NCI-H460 (cell line): Measurements from ENCODE around the gene IRF2BPL. TPM values are rescaled to one million over a fixed set of nuclear protein-coding genes. Genes with fewer than 3 reads are reported as not detected.
A peak's percentile ranks its signal among the peaks of the same experiment; 100 is the strongest.
"Not testable (repeated sequence)": the region's sequence is repeated elsewhere in the genome, so short reads cannot be mapped to it uniquely, and the experiment has no call there.

ENCODE experiments used
- DNase-seq: peaks from one replicate; pipeline ENCODE4 v3.0.0-alpha.2; 2016; ENCODE audit warnings: low read depth; ENCODE audit errors: extremely low read depth
- total RNA-seq: library from RNA; depleted of rRNA; stranded (reverse); fragments of >200 nt; shearing (Covaris generic); gene quantifications from 2 replicates; pipeline ENCODE4 v1.2.3, GENCODE V29; 2014

The IRF2BPL gene
- total RNA-seq, 1 experiment from 2014 or later, result 31.5 TPM

DNA sequence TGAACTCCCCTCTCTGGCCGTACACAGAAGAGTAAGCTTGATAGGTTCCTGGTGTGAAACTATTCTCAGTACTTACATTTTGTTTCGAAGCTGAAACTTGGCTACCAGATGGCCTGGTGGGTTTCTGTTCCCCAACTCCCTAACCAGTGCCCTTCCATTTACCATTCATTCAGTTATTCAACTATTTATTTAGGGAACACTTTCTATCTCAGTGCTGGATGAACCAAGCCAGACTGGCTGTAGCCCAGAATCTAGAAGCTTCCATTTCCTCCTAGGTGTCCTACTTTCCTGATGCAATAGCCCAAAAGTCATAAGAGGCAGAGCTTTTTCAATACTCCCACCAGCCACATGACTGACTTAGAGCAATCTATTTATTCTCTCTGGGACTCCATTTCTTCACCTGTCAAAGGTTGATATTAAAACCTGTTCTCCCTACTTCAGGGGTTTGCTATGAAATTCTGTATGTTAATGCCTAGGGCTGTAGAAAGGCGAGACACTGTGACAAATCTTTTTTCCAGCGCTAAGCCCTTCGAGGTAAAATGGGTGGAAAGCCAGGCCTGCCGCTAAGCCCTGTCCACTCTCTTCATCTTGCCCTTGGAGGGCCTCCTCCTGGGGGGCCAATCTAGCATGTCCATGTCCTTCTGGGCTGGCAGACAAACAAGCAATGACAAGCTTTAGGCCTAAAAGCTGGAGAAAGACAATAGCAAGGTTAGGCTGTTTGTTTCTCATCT lies 8.1 kb upstream of the IRF2BPL start:
- no peak for DNase-seq

DNA sequence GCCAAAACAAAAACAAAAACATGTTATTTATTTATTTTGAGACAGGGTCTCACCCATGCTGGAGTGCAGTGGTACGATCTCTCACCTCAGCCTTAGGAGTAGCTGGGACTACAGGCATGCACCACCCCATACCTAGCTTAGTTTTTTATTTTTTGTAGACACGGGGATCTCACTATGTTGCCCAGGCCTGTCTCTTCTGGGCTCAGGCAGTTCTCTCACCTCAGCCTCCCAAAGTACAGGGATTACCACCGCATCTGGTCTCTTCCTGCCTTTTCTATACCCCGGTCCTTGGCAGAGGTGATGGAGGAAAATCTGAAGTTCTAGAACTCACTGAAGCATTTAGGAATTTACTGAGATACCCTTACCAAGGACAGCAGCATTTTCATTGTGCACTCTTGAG lies 6.8 kb upstream of the IRF2BPL start:
- DNase-seq, result no peak

DNA sequence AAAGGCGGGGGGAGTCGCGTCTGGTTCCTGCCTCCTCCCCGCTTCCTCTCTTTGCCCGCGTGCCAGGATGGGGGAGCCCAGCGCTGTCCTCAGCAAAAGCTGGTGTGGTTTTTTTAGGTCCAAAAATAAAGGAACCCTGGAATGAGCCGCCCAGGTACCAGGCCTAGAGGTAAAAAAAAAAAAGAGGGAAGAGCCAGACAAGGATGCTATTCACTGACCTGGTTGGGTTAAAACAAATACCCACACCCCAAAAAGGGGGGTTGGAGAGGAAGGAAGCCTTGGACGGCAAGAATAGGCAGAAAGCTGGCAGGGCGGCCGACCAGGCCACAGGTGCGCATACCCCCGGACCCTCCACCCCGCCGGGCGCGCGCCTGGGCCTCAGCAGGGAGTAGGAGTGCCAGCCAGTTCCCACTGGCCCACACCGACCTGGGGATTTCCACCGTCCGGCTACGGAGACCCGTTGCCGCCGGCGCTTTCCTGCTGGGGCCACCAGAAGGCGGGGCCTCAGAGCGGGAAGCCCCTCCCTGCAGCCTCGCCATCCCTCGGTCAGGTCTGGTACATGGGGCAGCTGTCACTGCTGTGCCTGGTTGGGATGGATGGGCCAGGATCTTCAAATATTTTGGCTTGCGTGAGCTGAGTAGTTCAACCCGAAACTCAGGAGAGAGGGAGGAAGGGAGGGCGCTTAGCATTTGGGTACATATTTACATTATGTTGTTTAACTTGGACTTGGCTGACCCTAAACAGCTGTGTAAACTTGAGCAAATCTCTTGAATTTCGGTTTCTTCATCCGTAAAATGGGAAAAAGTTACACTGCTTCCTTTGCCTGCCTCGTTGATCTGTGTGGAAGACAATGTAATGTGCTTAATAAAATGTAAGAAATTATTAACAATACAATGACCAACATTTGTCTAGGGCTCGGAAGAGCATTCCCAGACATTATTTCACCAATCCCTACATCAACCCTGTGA lies 5.4 kb upstream of the IRF2BPL start:
- peak; percentile 77 for DNase-seq

DNA sequence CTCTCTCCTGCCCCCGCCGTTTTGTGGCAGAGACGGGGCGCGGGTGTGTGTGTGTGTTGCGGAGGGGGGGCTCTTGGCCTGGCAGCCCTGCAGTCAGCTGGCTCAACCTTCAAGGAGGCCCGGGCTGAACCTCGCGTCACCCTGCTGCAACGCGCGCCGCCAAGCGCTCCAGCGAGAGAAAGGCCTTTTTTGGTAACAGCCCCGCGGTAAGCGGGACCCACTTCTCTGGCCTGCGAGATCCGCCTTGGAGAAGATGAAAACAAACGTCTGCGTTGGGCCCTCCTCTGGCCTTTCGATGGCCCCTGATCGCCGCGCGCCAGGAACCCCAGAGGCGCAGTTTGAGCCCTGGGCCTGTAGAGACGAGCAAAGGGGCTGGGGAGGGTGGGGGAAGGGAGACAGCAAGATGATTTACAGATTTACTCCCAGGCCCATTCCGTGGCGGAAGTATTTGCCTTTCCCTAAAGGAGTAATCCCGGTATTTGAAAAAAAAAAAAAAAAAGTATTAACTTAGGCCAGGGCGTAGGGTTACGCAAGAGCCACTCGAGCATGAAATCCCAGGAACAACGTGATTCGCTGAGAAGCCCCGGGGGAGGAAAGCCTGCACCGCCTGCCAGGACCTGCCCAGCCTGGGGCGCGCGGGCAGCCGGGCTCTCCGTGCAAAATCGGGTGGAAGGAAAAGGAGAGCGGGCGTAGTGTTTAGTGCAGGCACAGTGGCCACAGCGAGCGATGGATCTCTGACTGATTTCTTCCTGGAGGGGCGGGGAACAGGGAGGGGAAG lies 4.5 kb upstream of the IRF2BPL start:
- peak; percentile 97 for DNase-seq

DNA sequence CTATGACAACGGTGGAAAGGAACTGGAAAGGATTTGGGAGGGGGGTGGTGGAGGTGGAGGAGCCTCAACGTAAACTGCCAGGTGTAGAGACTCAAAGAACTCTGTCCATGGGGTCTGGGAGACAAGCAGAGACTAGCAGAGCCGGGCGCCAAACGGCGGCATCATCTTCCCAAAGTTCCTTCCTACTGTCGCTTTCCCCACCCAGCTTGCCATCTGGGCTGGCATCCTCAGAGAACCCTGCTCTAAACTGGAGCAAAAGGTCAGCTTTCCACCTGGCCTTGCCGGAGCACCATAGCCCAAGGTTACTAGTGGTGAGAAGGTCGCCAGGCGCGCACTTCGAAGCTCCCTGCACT lies 4.0 kb upstream of the IRF2BPL start:
- no peak for DNase-seq

DNA sequence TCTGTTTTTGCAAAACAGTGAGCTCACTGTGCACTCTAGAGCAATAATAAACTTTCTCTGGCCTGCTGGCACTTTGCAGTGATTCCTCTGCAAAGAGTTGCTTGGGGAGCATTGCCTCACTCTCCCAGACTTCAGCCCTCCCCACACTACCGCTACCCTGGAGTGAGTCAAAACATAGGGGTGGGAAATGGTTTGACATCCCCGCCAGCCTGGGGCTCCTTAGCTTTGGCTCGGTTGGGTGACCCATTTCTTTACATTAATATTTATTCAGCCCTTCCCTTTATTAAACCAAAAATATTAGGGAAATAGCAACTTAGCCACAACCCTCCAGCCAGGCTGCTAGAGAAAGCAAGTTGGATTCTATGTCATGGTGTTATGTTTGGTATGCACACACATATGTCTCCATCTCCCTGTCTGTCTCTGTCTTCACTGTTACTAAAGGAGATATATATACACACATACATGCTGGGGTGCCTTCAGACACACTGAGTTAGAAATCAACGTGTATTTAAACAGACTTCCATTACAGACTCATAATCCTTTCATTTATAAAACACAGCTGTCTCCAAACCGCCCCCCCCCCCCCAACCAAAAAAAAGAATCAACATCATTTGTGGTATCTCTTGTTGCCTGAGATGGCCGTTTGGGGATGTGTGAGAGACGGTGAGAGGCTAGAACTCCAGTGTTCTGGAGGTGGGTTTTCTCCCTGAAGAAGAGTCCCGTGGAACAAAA lies 3.4 kb upstream of the IRF2BPL start:
- no peak for DNase-seq

DNA sequence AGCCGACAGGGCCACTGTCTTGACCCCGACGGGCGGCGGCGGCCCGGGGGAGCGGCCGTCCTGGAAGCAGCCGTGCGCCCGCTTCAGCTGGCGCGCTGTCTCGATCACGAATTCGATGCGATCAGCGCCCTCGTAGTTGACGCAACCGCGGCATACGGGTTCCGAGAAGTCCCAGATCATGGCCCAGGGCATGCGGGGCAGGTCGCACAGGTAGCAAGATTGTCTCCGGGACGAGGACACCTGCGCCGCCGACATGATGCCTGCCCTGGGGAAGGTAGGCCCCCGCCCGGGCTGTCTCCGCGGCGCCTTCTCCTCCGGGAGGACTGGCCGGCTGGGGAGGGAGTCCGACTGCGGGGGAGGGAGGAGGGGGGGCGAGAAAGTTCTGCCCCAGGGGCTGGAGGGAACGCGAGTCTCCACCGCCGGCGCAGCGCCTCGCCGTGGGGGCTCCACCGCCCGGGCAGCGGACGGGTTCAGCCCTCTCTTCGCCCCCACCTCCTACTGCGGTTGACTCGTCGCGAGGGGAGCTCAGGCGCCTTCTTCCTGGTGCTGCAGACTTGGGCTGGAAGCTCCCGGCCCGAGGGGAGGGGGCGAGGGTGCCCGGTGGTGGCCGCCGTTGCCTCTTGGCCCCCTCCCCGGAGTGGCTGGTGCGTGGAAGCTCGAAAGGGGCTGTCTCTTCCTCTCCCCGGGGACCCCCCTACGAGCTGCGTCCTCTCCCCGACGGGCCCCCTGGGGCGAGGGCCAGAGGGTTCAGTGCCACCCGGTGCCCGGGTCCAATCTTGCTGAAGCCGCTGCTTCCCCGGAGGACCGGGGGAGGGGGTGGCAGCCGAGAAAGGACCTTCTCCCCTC lies 747 bp downstream of the IRF2BPL start:
- peak; percentile 54 for DNase-seq

DNA sequence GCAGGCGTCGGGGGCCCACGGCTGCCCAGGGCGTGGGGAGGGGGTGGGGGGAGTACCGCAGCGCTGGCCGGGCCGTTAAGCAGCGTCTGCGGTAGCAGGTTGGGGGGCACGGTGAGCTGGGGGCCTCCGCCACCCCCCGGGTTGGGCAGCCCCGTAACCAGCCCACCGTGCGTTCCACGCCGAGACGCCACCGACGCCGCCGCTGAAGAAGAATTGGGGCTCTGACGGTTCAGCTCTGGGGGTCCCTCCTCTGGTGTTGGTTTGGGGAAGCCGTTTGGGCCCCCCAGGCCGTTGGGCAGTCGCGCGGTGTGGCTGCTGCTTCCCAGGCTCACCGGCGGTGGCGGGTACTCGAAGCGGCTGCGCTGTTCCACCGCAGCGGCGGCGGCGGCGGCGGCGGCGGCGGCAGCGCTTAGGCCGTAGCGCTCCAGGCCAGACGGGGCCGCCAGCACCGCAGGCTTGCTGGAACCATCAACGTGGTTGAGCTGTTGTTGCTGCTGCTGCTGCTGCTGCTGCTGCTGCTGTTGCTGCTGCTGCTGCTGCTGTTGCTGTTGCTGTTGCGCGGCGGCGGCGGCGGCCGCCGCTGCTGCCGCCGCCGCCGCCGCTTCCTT lies 1.5 kb downstream of the IRF2BPL start:
- no peak for DNase-seq

DNA sequence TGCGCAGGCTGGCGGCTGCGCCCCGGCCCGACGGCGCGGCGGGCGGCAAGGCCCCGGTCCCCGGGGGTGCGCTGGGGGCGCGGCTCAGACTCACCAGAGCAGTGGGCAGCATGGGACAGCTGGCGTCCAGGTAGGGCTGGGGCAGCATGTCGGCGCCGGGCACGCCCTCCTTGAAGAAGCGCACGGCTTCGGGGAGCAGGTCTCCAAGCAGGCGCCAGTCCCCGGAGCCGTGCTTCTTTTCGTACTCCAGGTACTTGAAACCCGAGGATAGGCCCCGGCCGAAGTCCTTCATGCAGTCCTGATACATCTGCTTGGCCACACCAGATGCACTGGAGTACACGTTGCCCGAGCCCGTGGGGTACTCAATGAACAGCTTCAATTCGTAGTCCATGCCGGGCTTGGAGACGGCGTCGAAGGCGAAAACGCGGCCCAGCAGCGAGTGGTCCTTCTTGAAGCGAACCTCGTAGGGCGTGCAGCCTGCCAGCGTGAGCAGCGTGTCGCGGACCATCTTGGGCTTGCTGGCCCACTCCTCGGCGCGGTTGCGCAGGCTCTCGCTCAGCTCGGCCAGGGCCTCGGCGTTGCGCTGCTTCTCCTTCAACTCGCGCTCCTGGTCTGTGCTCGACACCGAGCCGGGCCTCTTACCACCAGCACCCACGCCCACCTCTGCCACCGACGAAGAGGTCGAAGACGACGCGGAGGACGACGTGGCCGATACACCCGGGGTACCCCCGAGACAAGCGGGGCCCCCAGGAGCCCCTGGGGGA lies 2.2 kb downstream of the IRF2BPL start:
- DNase-seq, result no peak

DNA sequence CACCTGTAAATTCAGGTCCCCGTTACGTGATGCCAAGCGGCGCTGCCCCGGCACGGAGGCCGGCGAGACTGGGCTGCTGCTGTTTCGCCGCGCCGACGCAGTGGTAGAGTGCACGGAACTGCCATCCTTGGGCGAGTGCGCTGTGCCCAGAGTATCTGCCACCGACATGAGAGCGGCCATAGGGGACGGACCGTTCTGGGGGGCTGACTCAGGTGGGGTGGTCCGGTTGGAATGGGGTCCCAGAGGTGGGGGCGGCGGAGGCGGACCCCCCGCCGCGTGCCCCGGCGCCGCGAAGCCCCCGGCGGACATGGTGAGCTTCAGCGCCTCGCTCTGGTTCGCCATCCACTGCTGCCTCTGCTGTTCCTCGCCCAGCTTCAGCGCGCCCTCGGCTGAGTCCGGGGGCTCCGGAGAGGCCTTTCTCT lies 2.8 kb downstream of the IRF2BPL start:
- DNase-seq, result no peak

DNA sequence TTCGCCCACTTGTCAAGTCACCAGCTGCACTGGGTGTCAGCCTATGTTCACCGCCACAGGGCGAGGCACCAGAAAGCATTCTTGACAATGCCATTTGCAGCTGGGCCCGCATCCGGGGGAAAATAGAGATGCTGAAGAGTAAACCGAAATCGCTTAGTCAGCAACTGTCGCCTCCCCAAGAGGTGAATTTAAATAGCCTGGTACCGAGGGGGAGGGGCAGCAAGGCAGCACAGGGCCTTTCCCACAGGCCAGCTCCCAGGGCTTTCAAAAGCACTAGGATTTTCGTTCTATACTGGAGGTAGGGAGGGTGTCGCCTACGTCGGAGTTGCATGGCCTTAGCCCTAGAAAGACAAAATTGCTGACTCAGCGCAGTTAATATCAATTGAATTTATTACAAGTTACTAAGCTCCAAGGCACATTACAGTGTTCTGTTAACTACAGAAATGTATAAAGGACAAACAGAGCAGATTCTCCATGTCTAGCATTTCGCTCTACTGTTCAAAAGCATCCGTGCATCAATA lies 4.3 kb downstream of the IRF2BPL start:
- DNase-seq, result no peak

DNA sequence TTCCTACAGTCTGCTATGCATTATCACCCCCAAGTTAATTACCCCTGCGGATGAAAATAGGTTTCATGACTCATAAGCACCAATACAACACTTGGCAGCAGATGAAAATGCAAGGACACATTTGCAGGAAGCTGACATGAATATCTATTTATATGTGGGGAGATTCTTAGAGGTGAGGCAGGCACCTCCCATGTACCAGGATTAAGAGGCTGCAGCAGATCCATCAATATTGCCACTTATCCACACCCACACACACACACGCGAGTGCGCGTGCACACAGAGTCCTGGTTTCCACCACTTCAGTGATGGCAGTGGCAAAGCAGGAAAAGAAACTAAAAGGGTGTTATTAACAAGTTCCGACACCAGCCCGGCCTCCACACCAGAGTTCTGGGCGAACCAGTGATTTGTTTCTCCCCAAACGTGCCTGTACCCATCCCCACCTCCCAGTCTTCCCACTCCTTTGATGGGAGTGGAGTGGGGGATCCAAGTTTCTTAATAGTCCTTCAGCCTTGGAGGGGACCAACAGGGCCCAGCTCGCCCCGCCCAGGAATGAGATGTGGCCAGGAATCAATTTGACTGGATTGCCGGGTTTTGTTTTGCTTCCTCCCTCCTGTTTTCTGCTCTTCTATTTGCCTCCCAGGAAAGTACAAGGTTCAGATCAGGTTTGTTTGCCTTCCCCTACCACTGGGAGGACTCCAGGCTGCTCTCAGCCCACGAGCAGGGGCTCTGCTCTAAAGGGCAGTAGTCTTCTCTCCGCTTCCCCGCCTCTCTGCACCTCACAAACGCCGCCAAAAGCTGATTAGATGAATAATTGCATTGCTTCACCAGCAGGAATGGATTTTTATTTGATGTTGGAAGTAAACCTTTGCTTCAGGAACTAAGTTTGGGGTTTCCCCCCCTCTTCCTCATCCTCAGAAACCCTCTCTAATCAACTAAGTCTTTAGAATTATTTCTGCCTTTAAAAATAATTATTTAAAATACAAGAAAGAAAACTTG lies 5.2 kb downstream of the IRF2BPL start:
- no peak for DNase-seq

DNA sequence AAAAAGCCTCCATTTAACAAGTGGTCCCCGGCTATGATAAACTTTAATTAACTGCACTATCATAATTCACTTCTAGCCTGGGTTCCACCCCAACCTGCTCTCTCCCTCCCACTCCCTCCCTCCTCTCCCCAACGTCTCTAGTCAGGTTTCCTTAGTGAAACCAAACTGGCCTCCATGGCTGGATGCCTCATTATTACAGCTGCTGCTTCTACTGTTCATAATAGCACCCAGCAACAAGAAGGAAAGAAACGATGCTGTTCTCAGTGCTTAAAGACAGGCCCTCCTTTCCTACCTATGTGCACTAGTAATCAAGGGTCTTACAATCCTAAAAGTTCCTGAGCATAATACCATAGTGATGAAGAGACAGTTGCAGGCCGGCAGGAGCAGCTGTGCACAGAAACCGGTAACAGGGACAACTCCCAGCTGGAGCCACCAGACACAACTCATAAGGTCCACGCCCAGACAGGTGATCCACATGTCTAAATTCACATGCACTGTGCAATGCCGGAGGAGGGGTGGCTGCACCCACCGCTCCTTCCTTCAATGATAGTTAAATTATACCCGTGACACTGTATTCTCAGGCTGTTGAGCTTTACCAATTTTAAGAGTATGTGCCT lies 6.2 kb downstream of the IRF2BPL start:
- no peak for DNase-seq

DNA sequence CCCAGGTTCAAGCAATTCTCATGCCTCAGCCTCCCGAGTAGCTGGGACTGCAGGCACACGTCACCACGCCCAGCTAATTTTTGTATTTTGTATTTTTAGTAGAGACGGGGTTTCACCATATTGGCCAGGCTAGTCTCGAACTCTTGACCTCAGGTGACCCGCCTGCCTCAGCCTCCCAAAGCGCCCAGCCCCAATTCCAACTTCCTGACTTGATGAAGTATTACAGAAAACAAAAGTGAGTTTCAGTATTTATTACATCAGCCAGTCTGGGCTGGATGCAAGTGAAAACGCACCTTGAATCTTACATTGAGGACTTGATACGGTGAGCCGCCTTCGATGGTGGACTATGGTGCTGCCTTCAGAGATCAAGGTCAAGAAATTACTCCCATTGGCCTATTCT lies 7.1 kb downstream of the IRF2BPL start:
- not testable (repeated sequence) for DNase-seq

DNA sequence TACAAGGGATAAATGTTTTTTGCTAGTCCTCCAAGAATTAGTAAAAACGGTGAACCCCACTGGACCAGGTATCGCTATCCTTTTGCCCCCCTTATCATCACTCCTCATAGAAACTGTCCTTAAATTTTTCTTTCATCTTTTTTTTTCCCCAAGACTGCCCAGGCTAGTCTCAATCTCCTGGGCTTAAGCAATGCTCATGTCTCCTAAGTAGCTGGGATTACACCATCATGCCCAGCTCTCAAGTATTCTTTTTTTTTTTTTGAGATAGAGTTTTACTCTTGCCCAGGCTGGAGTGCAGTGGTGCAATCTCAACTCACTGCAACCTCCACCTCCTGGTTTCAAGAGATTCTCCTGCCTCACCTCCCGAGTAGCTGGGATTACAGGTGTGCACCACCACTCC lies 9.7 kb downstream of the IRF2BPL start:
- no peak for DNase-seq

DNA sequence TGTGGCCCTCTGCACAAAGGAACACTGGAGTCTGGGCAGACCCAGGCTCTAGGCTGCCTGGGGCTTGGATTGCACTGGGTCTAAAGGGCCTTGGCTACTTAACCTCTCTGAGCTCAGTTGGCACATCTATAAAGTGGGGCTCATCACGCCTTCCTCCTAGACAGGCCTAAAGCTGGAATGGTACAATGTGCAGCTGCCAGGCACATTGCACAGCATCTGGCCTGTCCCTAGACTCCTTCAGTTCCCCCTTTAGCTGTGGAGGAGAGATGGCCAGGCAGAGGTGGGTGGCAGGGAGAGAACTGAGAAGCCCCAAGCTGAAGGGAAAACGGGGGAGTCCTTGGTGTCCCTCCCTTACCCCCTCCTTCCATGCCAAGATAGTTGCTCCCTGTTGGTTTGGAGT lies 10.8 kb downstream of the IRF2BPL start:
- no peak for DNase-seq
